Posterior vena cava (tissue), 2 donors: ENCODE results near the gene C6orf120. TPM values are rescaled to one million over a fixed set of nuclear protein-coding genes. Genes with fewer than 3 reads are reported as not detected.

Source experiments
- DNase-seq: peaks from one replicate; pipeline ENCODE4 v3.0.0-alpha.2; 2020; ENCODE audit warnings: low spot score
- intact Hi-C, 2 donors: fragments of 100-400 bp; cut with DNase I; formaldehyde crosslinking; loops; one replicate each; pipeline versions ENCODE4 v1.14.1 to v1.14.2; 2022 to 2023
- total RNA-seq, 2 donors: library from RNA; stranded (reverse); fragmentation: NEBNext Ultra II Directional; extraction: Animal tissue kit (Norgen Biotek cat#: 25700); gene quantifications; one replicate each; pipeline ENCODE4 v1.2.1, GENCODE V29; 2021
- donor health status: DM: yes; HTN: yes; CAD: no.
- donor health status: DM: yes; HTN: yes; CAD: no.

Gene C6orf120
- total RNA-seq, 2 donors from 2014 or later = 24.6 to 25.5 TPM

DNA sequence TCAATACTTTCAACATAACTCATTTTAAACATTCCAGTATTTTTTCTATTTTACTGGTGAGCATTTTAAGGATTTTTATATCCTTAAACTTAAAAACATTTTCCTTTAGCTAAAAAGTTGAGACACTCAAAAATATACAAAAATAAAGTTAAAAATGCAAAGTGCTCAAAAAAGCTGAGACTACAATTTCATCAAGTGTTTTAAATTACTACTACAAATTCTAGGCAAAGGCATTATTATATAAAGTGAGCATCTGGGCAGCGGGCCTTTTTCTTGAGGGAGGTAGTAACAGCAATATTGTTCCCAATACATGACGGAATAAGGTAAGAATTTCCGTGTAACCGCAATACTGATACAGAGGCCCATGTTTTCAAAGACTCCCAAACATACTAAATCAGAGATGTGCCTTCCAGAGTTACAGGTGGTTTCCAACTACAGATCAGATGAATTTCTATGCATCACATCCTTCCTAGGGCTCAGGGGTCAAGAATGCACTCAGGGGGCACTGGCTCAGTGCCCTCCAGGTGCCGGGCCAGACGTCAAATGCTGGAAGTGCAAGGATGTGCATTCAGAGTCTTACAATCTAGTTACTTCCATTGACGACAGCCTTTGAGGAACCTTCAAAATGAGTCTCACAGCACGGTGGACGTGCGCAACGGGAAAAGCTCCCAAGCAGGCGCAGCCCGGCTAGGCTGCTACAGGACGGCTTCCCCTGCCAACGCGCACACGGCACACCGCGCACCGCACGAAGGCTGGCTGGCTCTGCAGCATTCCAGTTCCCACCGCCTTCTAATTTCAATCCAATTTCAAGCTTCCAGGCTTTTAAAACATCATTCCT, 20.7 kb downstream of the C6orf120 start:
- peak; percentile 82 for DNase-seq
- intact Hi-C loops = no loop called here

GRCh38 chr6:169723200-169723909, 21.4 kb downstream of the C6orf120 start:
- peak; percentile 93 for DNase-seq
- intact Hi-C loops = no loop called here

DNA sequence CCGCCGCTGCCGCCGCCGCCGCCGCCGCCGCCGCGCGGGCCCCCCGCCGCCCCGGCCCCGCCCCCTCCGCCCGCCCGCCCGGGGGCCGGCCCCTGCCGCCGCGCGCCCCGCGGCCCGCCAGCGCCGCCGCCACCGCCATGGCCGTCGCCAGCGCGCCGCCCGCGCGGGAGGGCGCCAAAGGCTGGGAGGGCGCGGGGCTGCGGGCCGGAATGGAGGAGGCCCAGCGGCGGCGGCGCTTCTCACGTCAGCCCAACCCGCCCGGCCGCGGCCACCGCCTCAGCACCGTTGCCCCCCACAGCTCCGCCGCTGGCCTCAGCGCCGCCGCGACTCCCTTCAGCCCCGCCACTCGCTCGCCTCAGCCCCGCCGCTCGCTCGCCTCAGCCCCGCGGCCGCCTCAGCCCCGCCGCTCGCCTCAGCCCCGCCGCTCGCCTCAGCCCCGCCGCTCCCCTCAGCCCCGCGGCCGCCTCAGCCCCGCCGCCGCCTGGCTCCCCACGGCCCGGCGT, 22.1 kb downstream of the C6orf120 start:
- peak; percentile 83 for DNase-seq
- intact Hi-C loops = no loop called here

- intact Hi-C loops = no loop called here
- peak; percentile 86 for DNase-seq
These were observed 22.7 kb downstream of the C6orf120 start, which contains the start of gene PHF10 for GRCh38 chr6:169724494-169725124. TSS of gene PHF10 (minus strand) at chr6:169724500. CDS start at chr6:169723931, 569 bp downstream.

DNA sequence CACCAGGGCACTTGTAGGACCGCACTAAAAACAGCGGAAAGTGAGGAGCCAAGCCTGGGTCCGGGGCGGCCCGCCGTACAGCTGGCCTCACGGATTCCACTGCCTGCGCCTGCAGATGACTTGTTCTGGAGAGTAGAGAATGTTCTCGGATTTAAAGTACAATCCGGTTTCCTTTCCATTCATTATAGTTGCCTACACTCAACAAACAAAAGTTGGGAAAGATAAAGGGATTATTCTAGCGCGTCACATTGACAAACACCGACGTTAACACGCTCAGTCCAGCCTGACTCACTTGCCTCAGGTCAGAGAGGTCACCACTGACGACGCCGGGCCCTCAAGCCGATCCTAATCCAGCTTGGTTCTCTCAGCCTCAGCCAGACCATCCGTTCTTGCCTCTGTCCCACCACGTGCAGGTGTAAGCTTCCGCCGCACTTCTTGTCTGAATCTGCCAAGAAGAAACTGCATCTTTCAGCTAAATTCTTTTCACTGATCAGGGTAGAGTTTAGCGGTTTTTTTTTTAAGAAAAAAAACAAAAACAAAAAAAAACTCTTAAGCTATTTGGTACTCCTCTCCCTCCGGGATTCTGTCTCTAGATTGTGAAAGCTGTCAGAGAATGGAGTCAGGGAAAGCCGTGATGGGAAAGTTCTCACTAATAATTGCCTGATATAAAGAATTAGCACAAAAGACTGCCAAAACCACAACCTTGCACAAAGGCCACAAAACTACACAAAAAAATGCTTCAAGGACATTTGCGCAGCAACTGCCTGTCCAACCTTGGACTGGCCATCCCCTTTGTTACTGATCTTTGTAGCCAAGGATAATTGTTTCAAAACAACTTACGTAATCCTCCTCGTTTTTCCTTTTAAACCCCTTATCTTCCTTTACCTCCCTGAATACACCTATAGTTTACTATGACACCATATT, 23.5 kb downstream of the C6orf120 start:
- intact Hi-C loops = no loop called here
- peak; percentile 91 for DNase-seq

DNA sequence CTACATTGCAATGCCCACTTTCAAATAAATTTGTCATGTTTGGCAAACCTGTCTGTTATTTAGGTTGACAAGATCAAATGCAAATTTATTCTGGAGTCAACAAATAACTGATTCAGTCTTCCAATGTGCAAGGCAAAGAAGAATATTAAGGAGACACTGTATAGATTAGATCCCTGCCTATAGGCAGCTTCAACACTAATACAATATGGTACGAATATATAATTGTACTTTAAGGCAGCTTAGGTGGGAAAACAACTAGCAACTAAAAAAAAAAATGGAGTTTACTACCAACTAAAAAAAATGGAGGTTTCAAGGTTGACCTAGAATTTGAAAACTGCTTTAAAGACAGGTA, 24.1 kb downstream of the C6orf120 start:
- no peak for DNase-seq

GRCh38 chr6:169726963-169727362, 25.0 kb downstream of the C6orf120 start:
- no peak for DNase-seq
- intact Hi-C loops = no loop called here

More for the DNA sequence above, 24.1 kb downstream of the C6orf120 start:
- intact Hi-C loops = no loop called here

GRCh38 chr6:169729961-169730360, 28.0 kb downstream of the C6orf120 start:
- intact Hi-C loops = no loop called here
- no peak for DNase-seq

DNA sequence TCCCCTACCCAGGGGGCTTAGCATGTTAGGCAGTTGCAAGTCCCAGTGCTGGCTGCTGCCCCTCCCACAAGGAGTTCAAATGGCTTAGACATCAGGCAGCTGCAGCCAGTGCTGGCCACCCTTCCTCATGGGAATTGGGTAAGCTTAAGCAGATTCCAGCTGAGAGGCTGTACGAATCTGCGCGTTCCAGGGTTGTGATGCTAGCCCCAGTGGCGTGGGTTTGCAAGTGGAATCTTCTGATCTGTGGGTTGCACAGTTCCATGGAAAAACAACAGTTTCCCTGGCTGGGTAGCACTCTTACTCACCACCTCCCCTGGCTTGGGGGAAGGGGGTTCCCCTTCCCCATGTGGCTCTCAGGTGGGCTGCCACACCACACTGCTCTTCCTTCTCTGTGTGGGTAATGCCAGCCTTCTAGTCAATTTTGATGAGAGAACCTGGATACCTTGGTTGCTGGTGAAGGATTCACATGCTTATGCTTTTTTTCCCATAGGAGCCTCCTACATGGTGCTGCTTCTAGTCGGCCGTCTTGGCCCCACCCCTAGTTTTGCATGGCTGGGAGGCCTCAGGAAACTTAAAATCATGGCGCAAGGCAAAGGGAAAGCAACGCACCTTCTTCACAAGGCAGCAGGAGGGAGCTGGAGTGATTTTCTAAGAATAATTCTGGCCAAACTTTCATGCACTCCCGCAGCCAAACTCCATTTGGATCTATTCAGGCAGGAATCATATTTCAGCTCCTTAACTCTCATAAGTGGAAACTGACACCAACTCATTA, 36.5 kb downstream of the C6orf120 start:
- peak; percentile 82 for DNase-seq
- intact Hi-C loops = no loop called here

- intact Hi-C loops = no loop called here
- no peak for DNase-seq
These were observed 37.1 kb downstream of the C6orf120 start for GRCh38 chr6:169738976-169739529.

DNA sequence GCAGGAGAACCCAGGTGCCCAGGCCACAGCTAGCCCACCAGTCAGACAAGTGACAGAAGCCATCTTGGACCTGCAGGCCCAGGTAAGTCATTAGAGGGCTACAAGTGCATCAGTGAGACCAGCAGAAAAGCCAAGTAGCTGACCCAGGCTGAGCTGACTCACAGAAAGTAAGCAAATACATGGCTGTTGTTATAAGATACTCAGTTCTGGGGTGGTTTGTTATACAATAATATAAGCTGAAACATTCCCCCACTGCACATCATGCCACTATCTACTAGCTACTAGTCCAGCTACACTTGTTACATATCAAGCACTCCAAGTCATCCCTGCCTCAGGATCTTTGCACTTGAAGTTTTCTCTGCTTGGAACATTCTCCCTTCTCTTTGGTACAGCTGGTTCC, 39.4 kb downstream of the C6orf120 start:
- intact Hi-C loops = no loop called here
- no peak for DNase-seq

GRCh38 chr6:169745405-169745804, 43.5 kb downstream of the C6orf120 start:
- no peak for DNase-seq
- intact Hi-C loops = no loop called here

GRCh38 chr6:169746556-169746955, 44.6 kb downstream of the C6orf120 start:
- intact Hi-C loops = no loop called here
- no peak for DNase-seq

- DNase-seq = peak; percentile 98
- intact Hi-C loops = no loop called here
These were observed 49.5 kb downstream of the C6orf120 start, which contains the start of the genes DYNLT2 and ERMARD for GRCh38 chr6:169751242-169752073. TSS of gene DYNLT2 (minus strand) at chr6:169751572. CDS start at chr6:169751458, 114 bp downstream. TSS of gene ERMARD (plus strand) at chr6:169751622. CDS start at chr6:169751658, 36 bp downstream.

DNA sequence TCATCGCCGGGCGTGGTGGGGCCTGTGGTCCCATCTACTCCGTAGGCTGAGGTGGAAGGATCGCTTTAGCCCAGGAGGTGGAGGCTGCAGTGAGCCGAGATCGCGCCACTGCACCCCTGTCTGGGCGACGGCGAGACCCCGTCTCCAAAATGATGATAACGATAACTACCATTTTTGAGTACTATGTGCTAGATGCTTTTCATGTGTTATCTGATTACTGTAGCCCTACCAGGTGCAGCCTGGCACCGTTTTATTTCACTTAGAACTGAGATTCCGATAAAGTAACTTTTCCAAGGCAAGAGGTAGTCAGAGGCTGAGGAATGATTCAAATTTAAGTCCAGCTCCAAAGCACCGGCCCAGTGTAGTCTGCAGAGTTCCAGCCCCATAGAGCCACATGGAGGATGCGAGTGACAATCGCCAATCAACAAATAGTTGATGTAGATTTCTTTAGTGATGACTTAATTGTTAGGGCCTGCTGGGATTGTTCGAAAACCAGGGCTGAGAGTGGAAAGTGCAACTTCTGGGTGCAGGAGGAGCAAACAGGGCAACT, 50.2 kb downstream of the C6orf120 start:
- DNase-seq = no peak
- intact Hi-C loops = no loop called here
